ENCODE measurements around the gene DAAM1. TPM values are rescaled to one million over a fixed set of nuclear protein-coding genes. Genes with fewer than 3 reads are reported as not detected.

DAAM1 gene
- total RNA-seq, 1 donor from 2014 or later = 39.5 TPM

- no peak overlapping the region for H3K27ac Mint-ChIP-seq
- H3K4me1 Mint-ChIP-seq = peaks cover 3% of the 10 kb centered on the region
- H3K9ac ChIP-seq = no peak overlapping the region
- no peaks in the 10 kb centered on the region for H3K27me3 ChIP-seq
- no peaks in the 10 kb centered on the region for H3K9me3 ChIP-seq (ENCODE audit: low read depth)
- no peaks in the 10 kb centered on the region for H4K20me1 ChIP-seq (ENCODE audit: low read depth)
- H3K27me3 Mint-ChIP-seq (ENCODE audit: insufficient read depth, low read depth) = no peaks in the 10 kb centered on the region
- no peak for DNase-seq (ENCODE audit: low spot score)
- H3K36me3 Mint-ChIP-seq = peaks cover under 1% of the 10 kb centered on the region
- H3K9me3 Mint-ChIP-seq = no peaks in the 10 kb centered on the region
- H3K4me2 ChIP-seq = no peak overlapping the region
- peaks cover under 1% of the 10 kb centered on the region for H3F3A ChIP-seq (ENCODE audit: low read depth)
- H3K27ac ChIP-seq = no peak overlapping the region
- H3K4me3 ChIP-seq = no peak overlapping the region
- H3K79me2 ChIP-seq (ENCODE audit: low read depth) = no peaks in the 10 kb centered on the region
- H3K36me3 ChIP-seq = no peaks in the 10 kb centered on the region
- H3K4me1 ChIP-seq = no peaks in the 10 kb centered on the region
- TF ChIP-seq EZH2 (IDR thresholded peaks at IDR 0.05) (no peak), EZH2phosphoT487 (IDR thresholded peaks at IDR 0.05) (no peak), CTCF (IDR thresholded peaks at IDR 0.05) (no peak)
- H3K4me3 Mint-ChIP-seq = no peak overlapping the region
- H2AFZ ChIP-seq (replicated peaks) = no peak overlapping the region
Measured at GRCh38 chr14:59389936-59390335, 201.5 kb downstream of the DAAM1 start.

GRCh38 chr14:59391388-59391787 lies 202.9 kb downstream of the DAAM1 start:
- TF ChIP-seq CTCF (IDR thresholded peaks at IDR 0.05) (no peak), EZH2phosphoT487 (IDR thresholded peaks at IDR 0.05) (no peak), EZH2 (IDR thresholded peaks at IDR 0.05) (no peak)
- Histone ChIP-seq H3K27me3 (no peaks in the 10 kb centered on the region), H3K36me3 (no peaks in the 10 kb centered on the region), H3K79me2 (ENCODE audit: low read depth) (no peaks in the 10 kb centered on the region), H3K9me3 (ENCODE audit: low read depth) (no peaks in the 10 kb centered on the region), H4K20me1 (ENCODE audit: low read depth) (no peaks in the 10 kb centered on the region), H3K4me1 (no peaks in the 10 kb centered on the region), H3F3A (ENCODE audit: low read depth) (peaks cover 8% of the 10 kb centered on the region), H3K27ac (no peak overlapping the region), H3K4me2 (no peak overlapping the region), H3K9ac (no peak overlapping the region), H3K4me3 (no peak overlapping the region), H2AFZ (replicated peaks) (no peak overlapping the region)
- H3K27ac Mint-ChIP-seq = no peak overlapping the region
- H3K4me1 Mint-ChIP-seq = peaks cover 14% of the 10 kb centered on the region
- no peak for DNase-seq (ENCODE audit: low spot score)
- no peaks in the 10 kb centered on the region for H3K9me3 Mint-ChIP-seq
- H3K36me3 Mint-ChIP-seq = peaks cover 3% of the 10 kb centered on the region
- H3K4me3 Mint-ChIP-seq = no peak overlapping the region
- H3K27me3 Mint-ChIP-seq (ENCODE audit: insufficient read depth, low read depth) = no peaks in the 10 kb centered on the region

GRCh38 chr14:59394268-59394667 lies 205.8 kb downstream of the DAAM1 start:
- DNase-seq (ENCODE audit: low spot score) = no peak
- TF ChIP-seq EZH2phosphoT487 (IDR thresholded peaks at IDR 0.05) (no peak), EZH2 (IDR thresholded peaks at IDR 0.05) (no peak), CTCF (IDR thresholded peaks at IDR 0.05) (no peak)
- peaks cover 14% of the 10 kb centered on the region for H3K4me1 Mint-ChIP-seq

More at GRCh38 chr14:59394268-59394667, 205.8 kb downstream of the DAAM1 start:
- H3K4me1 ChIP-seq = no peaks in the 10 kb centered on the region
- Mint-ChIP-seq H3K27ac (no peak overlapping the region), H3K36me3 (peaks cover 3% of the 10 kb centered on the region), H3K9me3 (no peaks in the 10 kb centered on the region), H3K27me3 (ENCODE audit: insufficient read depth, low read depth) (no peaks in the 10 kb centered on the region), H3K4me3 (no peak overlapping the region)
- H3K9me3 ChIP-seq (ENCODE audit: low read depth) = no peaks in the 10 kb centered on the region
- no peak overlapping the region for H3K27ac ChIP-seq
- no peak overlapping the region for H3K9ac ChIP-seq
- no peak overlapping the region for H3K4me3 ChIP-seq
- no peak overlapping the region for H3K4me2 ChIP-seq
- H2AFZ ChIP-seq (replicated peaks) = no peak overlapping the region
- no peaks in the 10 kb centered on the region for H4K20me1 ChIP-seq (ENCODE audit: low read depth)
- no peaks in the 10 kb centered on the region for H3K27me3 ChIP-seq
- no peaks in the 10 kb centered on the region for H3K79me2 ChIP-seq (ENCODE audit: low read depth)
- H3F3A ChIP-seq (ENCODE audit: low read depth) = peaks cover 8% of the 10 kb centered on the region
- no peaks in the 10 kb centered on the region for H3K36me3 ChIP-seq
